Measurements from ENCODE around the gene PBX1. TPM values are rescaled to one million over a fixed set of nuclear protein-coding genes. Genes with fewer than 3 reads are reported as not detected.

Gene PBX1
- total and polyA plus RNA-seq, 2 of the 4 experiments (the other 2 are of a cell fraction): 13.9 to 17.9 TPM

GRCh38 chr1:164853146-164853545, 294.2 kb downstream of the PBX1 start:
- BruUV-seq (replicated peaks): no TSS peak
- H3K9ac ChIP-seq (ENCODE audit: low read depth, low read length): no peak overlapping the region
- H4K8ac ChIP-seq (ENCODE audit: low read depth in 2 of 2, low read length in 2 of 2): no peak overlapping the region
- no peaks in the 10 kb centered on the region for H3K79me1 ChIP-seq (ENCODE audit: low read depth in 1 of 2, low read length in 2 of 2)
- no peak overlapping the region for H2AK9ac ChIP-seq (replicated peaks; ENCODE audit: low read depth, low read length, poor library complexity)
- intact Hi-C loops (cut with micrococcal nuclease): no loop called here
- no peak overlapping the region for H3K4me2 ChIP-seq (ENCODE audit: low read depth, low read length)
- no peaks in the 10 kb centered on the region for H3K27me3 ChIP-seq (ENCODE audit: control insufficient read depth, insufficient read depth, low read length)
- ChIA-PET POLR2A (ENCODE audit: unreplicated experiment) (no interaction called here), CTCF (no interaction called here)
- no peak overlapping the region for H3K18ac ChIP-seq (ENCODE audit: low read depth, low read length)
- H2AK5ac ChIP-seq (ENCODE audit: low read depth, low read length): no peak overlapping the region
- no peak overlapping the region for H3K27ac ChIP-seq (ENCODE audit: insufficient read depth, low read length)
- no peak overlapping the region for H4K91ac ChIP-seq (ENCODE audit: insufficient read depth, low read depth, low read length)
- H3K36me3 ChIP-seq (ENCODE audit: control insufficient read depth, insufficient read depth, low read length): peaks cover 6% of the 10 kb centered on the region
- no CpG with 5 or more reads among the region's 2 CpGs for WGBS, 2 experiments (ENCODE audit: extremely low coverage in 2 of 2, insufficient read length in 1 of 2)
- no peaks in the 10 kb centered on the region for H4K20me1 ChIP-seq (ENCODE audit: insufficient read depth, low read length)
- dilution Hi-C loops (cut with HindIII; ENCODE audit: low sequenced_read_pairs, unreplicated experiment): no loop called here
- H3K4me3 ChIP-seq (ENCODE audit: insufficient read depth, low read depth, low read length): no peak overlapping the region
- no peak overlapping the region for H2BK15ac ChIP-seq (ENCODE audit: low read depth, low read length)
- no peak overlapping the region for H3K23ac ChIP-seq (ENCODE audit: low read depth, low read length)
- in situ Hi-C loops (cut with MboI; ENCODE audit: low sequenced_read_pairs): no loop called here
- H2BK5ac ChIP-seq (ENCODE audit: low read depth, low read length, poor library complexity, severe bottlenecking): no peak overlapping the region
- H3K4me1 ChIP-seq (ENCODE audit: control insufficient read depth, insufficient read depth, low read length): no peaks in the 10 kb centered on the region; the same call in 1 of the 2 replicates
- DNase-seq (no peak), ATAC-seq (ENCODE audit: low read depth) (no peak)
- no peaks in the 10 kb centered on the region for H3K9me3 ChIP-seq (ENCODE audit: control insufficient read depth, insufficient read depth, low read length)
- H3K14ac ChIP-seq (replicated peaks; ENCODE audit: low read depth, low read length): no peak overlapping the region
- no peak overlapping the region for H3K4ac ChIP-seq (ENCODE audit: low read depth, low read length)
- no peak overlapping the region for H2BK120ac ChIP-seq (ENCODE audit: low read depth, low read length)
- TF ChIP-seq ELK1 (IDR thresholded peaks at IDR 0.05; ENCODE audit: borderline replicate concordance, low read depth, low read length): no peak
- no peak for TF ChIP-seq SMC3 (IDR thresholded peaks at IDR 0.05; ENCODE audit: low read depth, low read length)
- TF ChIP-seq, protein P1, sequence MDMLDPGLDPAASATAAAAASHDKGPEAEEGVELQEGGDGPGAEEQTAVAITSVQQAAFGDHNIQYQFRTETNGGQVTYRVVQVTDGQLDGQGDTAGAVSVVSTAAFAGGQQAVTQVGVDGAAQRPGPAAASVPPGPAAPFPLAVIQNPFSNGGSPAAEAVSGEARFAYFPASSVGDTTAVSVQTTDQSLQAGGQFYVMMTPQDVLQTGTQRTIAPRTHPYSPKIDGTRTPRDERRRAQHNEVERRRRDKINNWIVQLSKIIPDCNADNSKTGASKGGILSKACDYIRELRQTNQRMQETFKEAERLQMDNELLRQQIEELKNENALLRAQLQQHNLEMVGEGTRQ (IDR thresholded peaks at IDR 0.05; ENCODE audit: low read depth, low read length): no peak
- TF ChIP-seq CHD1 (IDR thresholded peaks at IDR 0.05; ENCODE audit: low read depth, low read length): no peak
- no peak for TF ChIP-seq CTCF (conservative IDR thresholded peaks at IDR 0.05; ENCODE audit: low read depth, low read length)
- no peak for TF ChIP-seq CEBPB (IDR thresholded peaks at IDR 0.05; ENCODE audit: low read depth, low read length)
- no peak for TF ChIP-seq MAFK (IDR thresholded peaks at IDR 0.05; ENCODE audit: low read depth, low read length)
- TF ChIP-seq MXI1 (IDR thresholded peaks at IDR 0.05; ENCODE audit: borderline replicate concordance, low read depth, low read length): no peak
- no peak for TF ChIP-seq NFE2L2 (IDR thresholded peaks at IDR 0.05; ENCODE audit: low read depth, low read length)
- TF ChIP-seq MAZ (IDR thresholded peaks at IDR 0.05; ENCODE audit: borderline replicate concordance, low read depth, low read length): no peak
- TF ChIP-seq FOS (IDR thresholded peaks at IDR 0.05; ENCODE audit: low read depth, low read length): no peak
- no peak for TF ChIP-seq RCOR1 (IDR thresholded peaks at IDR 0.05; ENCODE audit: insufficient replicate concordance, low read length)
- no peak for TF ChIP-seq RFX5 (IDR thresholded peaks at IDR 0.05; ENCODE audit: low read depth, low read length)
- no peak for TF ChIP-seq BHLHE40 (IDR thresholded peaks at IDR 0.05; ENCODE audit: low read depth, low read length)
- TF ChIP-seq RAD21 (IDR thresholded peaks at IDR 0.05; ENCODE audit: low read length): no peak
- no peak overlapping the region for H4K5ac ChIP-seq (ENCODE audit: low read depth, low read length)
- no peak overlapping the region for H3K56ac ChIP-seq (ENCODE audit: extremely low read depth, insufficient read depth, low read length)
- H2AFZ ChIP-seq (replicated peaks; ENCODE audit: low read length, poor library complexity): no peak overlapping the region
- H3K9me1 ChIP-seq (ENCODE audit: insufficient read depth, low read length): no peaks in the 10 kb centered on the region
- H2BK20ac ChIP-seq (ENCODE audit: low read depth, low read length): no peak overlapping the region
